ENCODE data around the gene TMEM132D.

Gene TMEM132D

GRCh38 chr12:129185855-129186254 is 718.0 kb downstream of the TMEM132D start:
- no peak for DNase-seq (ENCODE audit: low read depth in 2 of 2)

GRCh38 chr12:129184127-129184928 is 719.5 kb downstream of the TMEM132D start:
- DNase-seq (ENCODE audit: low read depth in 2 of 2): no peak

- no peak for DNase-seq (ENCODE audit: low read depth in 2 of 2)
These were observed 723.8 kb downstream of the TMEM132D start for GRCh38 chr12:129179941-129180553.

- no peak for DNase-seq (ENCODE audit: low read depth in 2 of 2)
These were observed 733.9 kb downstream of the TMEM132D start for GRCh38 chr12:129169928-129170327.

GRCh38 chr12:129163861-129164260 is 740.0 kb downstream of the TMEM132D start:
- DNase-seq (ENCODE audit: low read depth in 2 of 2): no peak

- no peak for DNase-seq (ENCODE audit: low read depth in 2 of 2)
These were observed 740.4 kb downstream of the TMEM132D start for GRCh38 chr12:129163461-129163860.

- DNase-seq (ENCODE audit: low read depth in 2 of 2): no peak
These were observed 741.0 kb downstream of the TMEM132D start for GRCh38 chr12:129162805-129163204.

- no peak for DNase-seq (ENCODE audit: low read depth in 2 of 2)
These were observed 742.3 kb downstream of the TMEM132D start for GRCh38 chr12:129161511-129161910.

GRCh38 chr12:129160282-129160681 is 743.5 kb downstream of the TMEM132D start:
- no peak for DNase-seq (ENCODE audit: low read depth in 2 of 2)

- DNase-seq (ENCODE audit: low read depth in 2 of 2): no peak
These were observed 751.3 kb downstream of the TMEM132D start for GRCh38 chr12:129152351-129153104.

- no peak for DNase-seq (ENCODE audit: low read depth in 2 of 2)
These were observed 753.1 kb downstream of the TMEM132D start for GRCh38 chr12:129150721-129151120.

- DNase-seq (ENCODE audit: low read depth in 2 of 2): no peak
These were observed 758.4 kb downstream of the TMEM132D start for GRCh38 chr12:129145381-129145780.

GRCh38 chr12:129138776-129139175 is 765.0 kb downstream of the TMEM132D start:
- DNase-seq (ENCODE audit: low read depth in 2 of 2): no peak

GRCh38 chr12:129136694-129137325 is 767.0 kb downstream of the TMEM132D start:
- no peak for DNase-seq (ENCODE audit: low read depth in 2 of 2)

GRCh38 chr12:129127771-129128170 is 776.1 kb downstream of the TMEM132D start:
- DNase-seq (ENCODE audit: low read depth in 2 of 2): no peak

GRCh38 chr12:129127211-129127610 is 776.6 kb downstream of the TMEM132D start:
- DNase-seq (ENCODE audit: low read depth in 2 of 2): no peak

- DNase-seq (ENCODE audit: low read depth in 2 of 2): no peak
These were observed 784.3 kb downstream of the TMEM132D start for GRCh38 chr12:129119537-129119936.

- DNase-seq (ENCODE audit: low read depth in 2 of 2): no peak
These were observed 788.3 kb downstream of the TMEM132D start for GRCh38 chr12:129115558-129115957.

- no peak for DNase-seq (ENCODE audit: low read depth in 2 of 2)
These were observed 793.2 kb downstream of the TMEM132D start for GRCh38 chr12:129110575-129110974.

GRCh38 chr12:129109174-129110001 is 794.4 kb downstream of the TMEM132D start:
- no peak for DNase-seq (ENCODE audit: low read depth in 2 of 2)

GRCh38 chr12:129106772-129107171 is 797.1 kb downstream of the TMEM132D start:
- DNase-seq (ENCODE audit: low read depth in 2 of 2): no peak
